Activated CD8-positive, alpha-beta memory T cell treated with anti-CD3 and anti-CD28 coated beads, Interleukin-2, amount 50 U/mL, for 4 hours (primary cell): ENCODE data around the gene ATP6V0C.

Experiments used
- DNase-seq: peaks from one replicate; pipeline ENCODE4 v3.0.0-alpha.2; 2020

The ATP6V0C gene

DNA sequence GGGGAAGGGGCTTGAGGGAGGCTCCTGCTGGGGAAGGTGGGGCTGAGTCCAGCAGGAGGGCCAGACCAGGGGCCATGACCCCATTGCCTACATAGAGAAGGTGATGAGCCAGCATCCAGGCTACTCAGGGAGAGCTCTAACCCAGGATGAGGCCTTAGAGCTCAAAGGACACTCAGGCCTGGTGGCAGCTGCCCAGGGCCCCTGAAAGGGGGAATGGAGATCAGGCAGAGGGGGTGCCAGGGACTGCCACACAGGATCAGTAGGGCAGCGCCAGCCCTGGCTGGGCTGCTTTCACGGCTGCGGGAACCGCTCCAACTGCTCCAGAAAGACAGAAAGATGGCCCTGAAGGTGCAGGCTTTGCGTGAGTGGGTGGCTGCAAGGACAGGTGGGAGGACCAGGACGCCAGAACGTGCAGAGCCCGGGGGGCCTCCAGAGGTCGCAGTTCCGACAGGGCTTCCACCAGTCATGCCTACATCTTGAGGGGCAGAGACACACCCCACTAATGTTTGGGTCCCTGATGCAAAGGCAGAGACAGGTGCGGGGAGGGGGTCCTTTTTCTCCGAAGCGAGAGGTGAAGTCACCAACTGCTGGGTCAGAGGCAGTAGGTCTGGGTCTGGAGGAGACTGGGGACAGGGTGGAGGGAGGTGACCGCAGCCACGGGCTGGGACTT is 882 bp upstream of the ATP6V0C start:
- DNase-seq = peak; percentile 43

DNA sequence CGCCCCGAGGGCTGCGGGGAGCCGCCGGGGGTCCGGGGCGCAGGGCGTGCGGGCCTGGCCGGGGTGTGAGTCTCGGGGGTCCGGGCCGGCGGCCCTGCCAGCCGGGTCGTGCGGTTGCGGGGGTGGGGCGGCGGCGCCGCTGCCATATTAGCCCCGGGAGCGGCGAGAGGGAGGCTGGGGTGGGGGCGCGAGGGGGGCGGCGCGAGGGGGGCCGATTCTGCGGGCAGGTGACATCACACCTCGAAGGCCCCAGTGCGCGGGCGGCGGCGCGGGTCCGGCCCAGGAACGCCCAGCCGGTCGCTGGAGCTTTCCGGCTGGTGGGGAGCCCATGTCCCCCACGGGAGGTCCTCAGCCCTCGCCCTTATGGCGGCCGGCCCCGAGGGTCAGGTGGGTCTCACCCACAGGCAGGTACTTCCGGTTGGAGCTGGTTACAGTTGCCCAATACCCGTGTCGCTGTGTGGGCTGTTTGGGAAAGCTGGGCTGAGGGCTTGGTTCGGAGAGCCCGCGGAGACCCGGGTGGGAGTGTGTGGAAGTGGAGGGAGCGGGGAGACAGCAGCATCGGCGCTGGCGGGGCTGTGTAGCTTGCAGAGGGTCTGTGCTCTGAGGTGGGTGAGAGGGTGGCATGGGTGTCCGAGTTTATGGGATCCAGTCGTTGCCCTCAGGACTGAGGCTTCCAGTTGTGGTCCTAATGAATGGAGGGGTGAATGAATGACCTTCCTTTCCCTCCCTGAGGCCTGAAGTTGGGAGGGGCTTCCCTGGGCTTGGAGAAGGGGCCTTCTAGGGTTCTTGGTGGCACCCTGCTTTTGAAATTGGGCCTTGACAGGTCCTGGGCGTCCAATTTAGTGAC is 804 bp downstream of the ATP6V0C start:
- DNase-seq = no peak

GRCh38 chr16:2515180-2515851 is 1.6 kb downstream of the ATP6V0C start:
- no peak for DNase-seq

- DNase-seq = no peak
Observed at GRCh38 chr16:2516391-2517240, 2.9 kb downstream of the ATP6V0C start.

- DNase-seq = no peak
Observed at GRCh38 chr16:2517954-2518605, 4.3 kb downstream of the ATP6V0C start.

GRCh38 chr16:2518823-2519710 is 5.3 kb downstream of the ATP6V0C start:
- DNase-seq = no peak

DNA sequence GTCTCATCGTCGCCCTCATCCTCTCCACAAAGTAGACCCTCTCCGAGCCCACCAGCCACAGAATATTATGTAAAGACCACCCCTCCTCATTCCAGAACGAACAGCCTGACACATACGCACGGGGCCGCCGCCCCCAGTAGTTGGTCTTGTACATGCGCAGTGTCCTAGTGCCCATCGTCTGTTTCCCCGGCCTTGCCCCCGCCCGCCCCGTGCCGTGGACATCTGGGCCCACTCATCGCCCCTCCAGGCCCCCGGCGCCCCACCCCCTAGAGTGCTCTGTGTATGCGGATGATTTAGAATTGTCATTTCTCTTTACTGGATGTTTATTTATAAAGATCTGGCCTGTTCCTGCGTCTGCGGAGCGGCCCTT is 5.9 kb downstream of the ATP6V0C start:
- no peak for DNase-seq

- DNase-seq = peak; percentile 89
Observed at GRCh38 chr16:2520097-2520783, 6.5 kb downstream of the ATP6V0C start, which contains the start of gene AMDHD2. AMDHD2 (plus strand) TSS chr16:2520371; CDS start chr16:2520459, 88 bp downstream.

DNA sequence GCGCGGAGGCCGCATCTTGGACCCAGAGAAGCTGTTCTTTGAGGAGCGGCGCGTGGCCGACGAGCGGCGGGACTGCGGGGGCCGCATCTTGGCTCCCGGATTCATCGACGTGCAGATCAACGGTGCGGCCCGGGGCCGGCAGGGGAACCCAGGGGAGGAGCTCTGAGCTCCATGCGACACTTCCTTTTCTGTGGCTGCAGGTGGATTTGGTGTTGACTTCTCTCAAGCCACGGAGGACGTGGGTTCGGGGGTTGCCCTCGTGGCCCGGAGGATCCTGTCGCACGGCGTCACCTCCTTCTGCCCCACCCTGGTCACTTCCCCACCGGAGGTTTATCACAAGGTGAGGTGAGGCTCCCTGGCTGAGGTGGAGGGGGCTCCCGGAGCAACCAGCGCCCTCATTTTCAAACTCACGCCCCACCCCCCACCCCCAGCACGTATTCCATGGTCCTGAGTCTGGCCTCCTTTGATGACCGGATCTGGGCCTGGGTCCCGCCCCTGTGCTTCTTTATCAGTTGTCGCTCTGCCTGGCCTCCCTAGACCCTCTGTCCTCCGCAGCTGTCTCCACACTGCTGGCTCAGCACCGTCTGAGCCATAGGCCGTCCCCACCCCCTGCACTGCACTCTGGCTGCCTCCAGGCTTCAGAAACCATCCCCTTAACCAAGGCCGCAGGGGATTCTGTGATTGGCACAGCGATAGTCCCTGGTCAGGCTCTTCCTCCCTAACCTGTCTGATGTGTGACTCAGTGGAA is 7.2 kb downstream of the ATP6V0C start:
- DNase-seq = peak; percentile 43

- no peak for DNase-seq
Observed at GRCh38 chr16:2523801-2524231, 10.1 kb downstream of the ATP6V0C start.

GRCh38 chr16:2524339-2524938 is 10.7 kb downstream of the ATP6V0C start:
- no peak for DNase-seq

GRCh38 chr16:2526135-2526534 is 12.4 kb downstream of the ATP6V0C start:
- no peak for DNase-seq

DNA sequence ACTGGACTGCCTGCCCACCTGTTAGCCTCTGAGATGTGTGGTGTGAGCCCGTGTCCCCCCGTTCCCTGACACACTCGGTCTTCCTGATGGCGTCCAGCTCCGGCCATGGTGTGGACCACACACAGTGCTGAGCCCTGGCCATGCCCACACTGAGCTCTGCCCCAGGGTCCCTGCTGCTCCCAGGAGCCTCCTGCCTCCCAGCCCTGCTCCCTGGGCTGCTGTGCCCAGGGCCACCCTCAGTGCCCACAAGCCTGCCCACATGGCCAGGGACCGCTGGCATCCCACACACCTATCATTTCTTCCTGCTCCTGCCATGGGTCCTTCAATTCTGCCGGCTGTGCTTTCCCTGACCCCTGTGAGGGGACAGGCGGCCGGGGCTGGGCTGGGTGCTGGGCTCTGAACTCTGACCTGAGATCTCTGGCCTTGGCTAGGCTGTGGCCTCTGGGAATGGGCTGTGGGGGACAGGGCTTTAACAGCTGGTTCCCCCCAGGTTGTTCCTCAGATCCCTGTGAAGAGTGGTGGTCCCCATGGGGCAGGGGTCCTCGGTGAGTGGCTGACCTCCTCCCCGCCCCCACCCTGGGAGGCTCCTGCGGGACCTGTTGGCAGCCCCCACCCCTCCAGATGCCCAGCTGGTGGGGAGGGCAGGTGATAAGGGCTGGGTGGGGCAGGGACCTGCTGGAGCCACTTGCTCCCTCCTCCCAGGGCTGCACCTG is 13.5 kb downstream of the ATP6V0C start:
- no peak for DNase-seq

GRCh38 chr16:2527784-2528100 is 14.0 kb downstream of the ATP6V0C start:
- DNase-seq = no peak

DNA sequence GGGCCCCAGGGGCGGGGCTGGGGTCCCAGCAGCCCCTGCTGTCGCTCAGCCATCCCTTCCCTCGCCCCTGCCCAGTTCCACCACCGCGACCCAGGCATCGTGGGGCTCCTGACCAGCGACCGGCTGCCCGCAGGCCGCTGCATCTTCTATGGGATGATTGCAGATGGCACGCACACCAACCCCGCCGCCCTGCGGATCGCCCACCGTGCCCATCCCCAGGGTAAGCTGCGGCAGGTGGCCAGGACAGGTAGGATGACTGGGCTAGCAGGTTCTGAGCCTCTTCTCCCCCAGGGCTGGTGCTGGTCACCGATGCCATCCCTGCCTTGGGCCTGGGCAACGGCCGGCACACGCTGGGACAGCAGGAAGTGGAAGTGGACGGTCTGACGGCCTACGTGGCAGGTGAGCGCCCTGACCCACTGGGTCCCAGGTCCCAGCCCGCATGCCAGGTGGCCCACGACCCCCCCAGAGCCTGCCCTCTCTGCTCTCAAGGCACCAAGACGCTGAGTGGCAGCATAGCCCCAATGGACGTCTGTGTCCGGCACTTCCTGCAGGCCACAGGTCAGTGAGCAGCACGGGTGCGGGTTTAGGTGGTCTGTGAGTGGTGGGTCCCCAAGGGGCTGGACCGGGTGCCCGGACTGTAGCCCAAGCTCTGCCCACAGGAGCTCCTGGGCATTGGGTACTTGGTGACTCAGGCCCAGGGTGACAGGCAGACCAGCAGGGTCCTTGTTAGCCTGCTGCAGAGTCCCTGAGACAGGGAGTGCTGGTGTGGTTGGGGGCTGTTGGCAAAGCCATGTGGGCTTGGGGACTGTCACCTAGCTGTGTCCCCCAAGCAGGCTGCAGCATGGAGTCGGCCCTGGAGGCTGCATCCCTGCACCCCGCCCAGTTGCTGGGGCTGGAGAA is 14.7 kb downstream of the ATP6V0C start:
- no peak for DNase-seq

- no peak for DNase-seq
Observed at GRCh38 chr16:2529061-2529931, 15.5 kb downstream of the ATP6V0C start.
